K562 (cell line): Measurements from ENCODE around the gene B3GAT3. TPM values are rescaled to one million over a fixed set of nuclear protein-coding genes. Genes with fewer than 3 reads are reported as not detected.

ENCODE experiments used
- ATAC-seq: fragments of 200-7000 bp; cut with Tn5 transposase; 3 replicates; pipeline ENCODE4 v1.9.1; 2020; ENCODE audit warnings: moderate library complexity
- BruUV-seq: library from RNA; stranded (reverse); fragments of 400-500 nt; replicated peaks from 2 replicates; lab custom pipeline; 2021; lab: Mats Ljungman, UMichigan
- CTCF ChIA-PET: fragments of 300-600 bp; formaldehyde crosslinking; extraction: SDS; loops from one replicate; lab custom pipeline; 2021; ENCODE audit warnings: low intra/inter-chr PET ratio; lab: Yijun Ruan, JAX
- POLR2A ChIA-PET: fragments of 300-600, 350-650 bp; sonication (Branson Sonifier 250); formaldehyde crosslinking; extraction: SDS; loops from one replicate; lab custom pipeline; 2021; ENCODE audit warnings: antibody characterized with exemption, inconsistent platforms; lab: Yijun Ruan, JAX
- DNase-seq, 4 experiments: peaks; one replicate each; pipeline versions ENCODE4 v3.0.0 to v3.0.0-alpha.2; 2011 to 2018; ENCODE audit warnings: low spot score in 3 of 4, mixed read lengths in 3 of 4; ENCODE audit errors: extremely low read depth in 1 of 4
- FAIRE-seq: peaks from 2 replicates; lab custom pipeline; 2011; peaks lifted over from hg19 to GRCh38; lab: Jason Lieb, UNC
- H2AFZ ChIP-seq: 2 replicates; pipeline ENCODE4 v1.6.0; 2011; ENCODE audit warnings: low read depth, low read length, control low read depth, inconsistent platforms
- H3K27ac ChIP-seq: fragments of 200-600 bp; 3 replicates; pipeline ENCODE4 v1.8.0; 2011; ENCODE audit warnings: low read depth, mild to moderate bottlenecking, control low read depth, inconsistent platforms, low read length, moderate library complexity, mixed read lengths; ENCODE audit errors: extremely low read depth
- H3K27me3 ChIP-seq, 2 experiments: fragments of 300-600 bp in 1 of 2; 2 replicates in 1 of 2; 3 replicates in 1 of 2; pipeline versions ENCODE4 v1.6.0 to v1.8.0; 2011; ENCODE audit warnings: inconsistent platforms in 2 of 2, low read length in 2 of 2, mild to moderate bottlenecking in 1 of 2, mixed read lengths in 1 of 2, moderate library complexity in 1 of 2; ENCODE audit not compliant: control insufficient read depth in 2 of 2, insufficient read depth in 2 of 2
- H3K36me3 ChIP-seq: fragments of 300-600 bp; 3 replicates; pipeline ENCODE4 v1.8.0; 2011; ENCODE audit warnings: mild to moderate bottlenecking, low read length, inconsistent platforms; ENCODE audit not compliant: control insufficient read depth, insufficient read depth
- H3K4me1 ChIP-seq, 2 experiments: fragments of 200-600 bp in 1 of 2; replicated peaks in 1 of 2; 2 replicates in 1 of 2; 3 replicates in 1 of 2; pipeline versions ENCODE4 v1.5.1 to v1.8.0; 2011; ENCODE audit warnings: inconsistent platforms in 2 of 2, low read length in 2 of 2, mild to moderate bottlenecking in 1 of 2, mixed read lengths in 1 of 2, moderate library complexity in 1 of 2; ENCODE audit not compliant: control insufficient read depth in 2 of 2, insufficient read depth in 2 of 2
- H3K4me2 ChIP-seq: 2 replicates; pipeline ENCODE4 v1.6.1; 2011; ENCODE audit warnings: low read length, control low read depth, inconsistent platforms, mixed read lengths; ENCODE audit not compliant: insufficient read depth
- H3K4me3 ChIP-seq: fragments of 200-600 bp; sonication (generic), shearing (Covaris generic); 2 replicates; pipeline ENCODE4 v1.5.1; 2016; ENCODE audit warnings: control low read depth, inconsistent platforms
- H3K79me2 ChIP-seq: fragments of 200-600 bp; 3 replicates; pipeline ENCODE4 v1.8.0; 2011; ENCODE audit warnings: low read length, inconsistent platforms; ENCODE audit not compliant: control insufficient read depth, insufficient read depth
- H3K9ac ChIP-seq, 2 experiments: 2 replicates each; pipeline versions ENCODE4 v1.6.0 to v1.6.1; 2011; ENCODE audit warnings: low read depth in 2 of 2, low read length in 2 of 2, control low read depth in 1 of 2, inconsistent platforms in 1 of 2, mild to moderate bottlenecking in 1 of 2, mixed read lengths in 1 of 2; ENCODE audit not compliant: insufficient read depth in 1 of 2
- H3K9me1 ChIP-seq: one replicate; pipeline ENCODE4 v1.6.0; 2011; ENCODE audit warnings: inconsistent platforms, mild to moderate bottlenecking, low read length, moderate library complexity; ENCODE audit not compliant: control insufficient read depth, insufficient read depth
- H3K9me3 ChIP-seq: replicated peaks from 2 replicates; pipeline ENCODE4 v1.5.1; 2011; ENCODE audit warnings: low read depth, low read length, inconsistent platforms; ENCODE audit not compliant: control insufficient read depth, insufficient read depth
- H4K20me1 ChIP-seq: replicated peaks from 2 replicates; pipeline ENCODE4 v1.6.1; 2011; ENCODE audit warnings: low read length, inconsistent platforms, mixed read lengths; ENCODE audit not compliant: control insufficient read depth, insufficient read depth
- ARNT ChIP-seq, 2 experiments: fragments of 450-650 bp; IDR thresholded peaks; 2 replicates each; pipeline ENCODE4 v1.6.1; 2016; ENCODE audit warnings: mild to moderate bottlenecking in 1 of 2
- BCOR ChIP-seq: fragments of 450-650 bp; IDR thresholded peaks from 2 replicates; pipeline ENCODE4 v1.6.1; 2016
- EGR1 ChIP-seq: fragments of 450-650 bp; conservative IDR thresholded peaks from 2 replicates; pipeline ENCODE4 v1.6.1; 2017; ENCODE audit warnings: mild to moderate bottlenecking
- ETS1 ChIP-seq: conservative IDR thresholded peaks from 2 replicates; pipeline ENCODE4 v1.6.1; 2011; ENCODE audit warnings: low read depth, mild to moderate bottlenecking, low read length; ENCODE audit not compliant: control insufficient read depth
- KDM2B ChIP-seq: fragments of 250-450 bp; sonication (Bioruptor Pico); IDR thresholded peaks from 2 replicates; pipeline ENCODE4 v1.8.0; 2021; ENCODE audit warnings: mild to moderate bottlenecking, moderate library complexity
- MAFF ChIP-seq: IDR thresholded peaks from 2 replicates; pipeline ENCODE4 v1.6.1; 2012; ENCODE audit warnings: low read length, improper control_type of control experiment
- MAX ChIP-seq: sonication (generic); formaldehyde crosslinking; IDR thresholded peaks from 2 replicates; pipeline ENCODE4 v1.9.0; 2022; ENCODE audit warnings: mild to moderate bottlenecking, missing genetic modification reagents
- MYNN ChIP-seq, 2 experiments: sonication (generic); formaldehyde crosslinking in 1 of 2; IDR thresholded peaks; 2 replicates each; pipeline versions ENCODE4 v1.5.0 to v1.6.1; 2016 to 2020; ENCODE audit warnings: antibody characterized with exemption in 1 of 2, missing genetic modification reagents in 1 of 2
- RBBP5 ChIP-seq: fragments of 200-600 bp; sonication (generic); IDR thresholded peaks from 2 replicates; pipeline ENCODE4 v1.6.1; 2012; ENCODE audit warnings: borderline replicate concordance, mild to moderate bottlenecking, low read length, control low read depth, inconsistent platforms; ENCODE audit not compliant: insufficient read depth, poor library complexity, severe bottlenecking
- RBM25 ChIP-seq: fragments of 200-400 bp; formaldehyde crosslinking; IDR thresholded peaks from 2 replicates; pipeline ENCODE4 v1.6.1; 2018; ENCODE audit warnings: low read length, low read depth, moderate library complexity; ENCODE audit not compliant: severe bottlenecking
- SRF ChIP-seq, 2 experiments: fragments of 250-450, 450-650 bp in 1 of 2; sonication (Bioruptor Pico) in 1 of 2; sonication (generic) in 1 of 2; formaldehyde crosslinking; IDR thresholded peaks; 2 replicates each; pipeline versions ENCODE4 v1.5.0 to v1.5.1; 2020 to 2022; ENCODE audit warnings: mild to moderate bottlenecking in 1 of 2, missing genetic modification reagents in 1 of 2
- TCF15 ChIP-seq: fragments of 250-450 bp; sonication (Bioruptor Pico); IDR thresholded peaks from 2 replicates; pipeline ENCODE4 v1.8.0; 2022; ENCODE audit warnings: moderate library complexity, mild to moderate bottlenecking, inconsistent platforms
- ZNF316 ChIP-seq: fragments of 450-650 bp; IDR thresholded peaks from 2 replicates; pipeline ENCODE4 v1.6.1; 2016
- ZNF41 ChIP-seq: fragments of 250-450 bp; sonication (Bioruptor Pico); conservative IDR thresholded peaks from 2 replicates; pipeline ENCODE4 v1.4.0; 2020; ENCODE audit warnings: mild to moderate bottlenecking
- ZNF444 ChIP-seq: fragments of 250-450 bp; sonication (Bioruptor Pico); IDR thresholded peaks from 2 replicates; pipeline ENCODE4 v1.4.0; 2020; ENCODE audit warnings: mild to moderate bottlenecking, moderate library complexity
- WGBS: fragments of 100-300 bp; shearing (Covaris generic); methylation state at CpG from one replicate; pipeline ENCODE4 v1.1.6; 2016; ENCODE audit warnings: low coverage, mixed read lengths; ENCODE audit not compliant: insufficient coverage; ENCODE audit errors: missing lambda C conversion rate; 5-methylcytosine and 5-hydroxymethylcytosine counted together
- in situ Hi-C: fragments of 300-500 bp; cut with MboI; formaldehyde crosslinking; loops from 4 replicates; pipeline ENCODE4 v1.15.0; 2018; ENCODE audit warnings: inconsistent platforms, mixed read lengths
- intact Hi-C: fragments of 100-400 bp; cut with micrococcal nuclease; formaldehyde crosslinking; loops from 2 replicates; pipeline ENCODE4 v1.14.2; 2022
- polyA plus RNA-seq, 8 experiments: library from polyadenylated mRNA; depleted of rRNA in 4 of 8; stranded (reverse) in 5 of 8; unstranded in 3 of 8; fragments of >200 nt; fragmentation: Nextera tagmentation in 2 of 8; fragmentation: Illumina TruSeq in 1 of 8; extraction: Ambion mirVana in 2 of 8; extraction: Trizol in 1 of 8; gene quantifications; 2 replicates each; pipeline versions ENCODE4 v1.2.1 to v1.2.3, GENCODE V29; 2011 to 2014; ENCODE audit warnings: inconsistent platforms in 1 of 8, missing spikeins in 1 of 8
- total RNA-seq, 7 experiments: library from RNA; depleted of rRNA in 6 of 7; stranded (reverse); fragments of >200 nt in 6 of 7; fragmentation: Illumina TruSeq in 2 of 7; extraction: Trizol in 2 of 7; gene quantifications; 2 replicates each; pipeline versions ENCODE4 v1.2.1 to v1.2.3, GENCODE V29; 2011 to 2021; ENCODE audit warnings: low replicate concordance in 1 of 7
- TF ChIP-seq, protein P1 (sequence below): sonication (generic); formaldehyde crosslinking; IDR thresholded peaks from 2 replicates; pipeline ENCODE4 v1.8.1; 2023; ENCODE audit warnings: mild to moderate bottlenecking, missing genetic modification reagents

B3GAT3 gene
- total and polyA plus RNA-seq, 9 of the 15 experiments (the other 6 are each of a cell fraction or from before 2014, with no cell fraction given): 0.30 to 64.0 (median 21.4) TPM

GRCh38 chr11:62612366-62613290 lies 9.2 kb downstream of the B3GAT3 start, which contains the start of the genes EML3 and ROM1:
EML3 (minus strand) TSS chr11:62612775; CDS start chr11:62612457, 318 bp downstream.
ROM1 (plus strand) TSS chr11:62613257; CDS start chr11:62613282, 25 bp downstream.
- in situ Hi-C loops (no loop called here), intact Hi-C loops (loop anchor here (2.0 to 5.0 kb wide), 2 partner anchors 34 to 80 kb away; partner anchors contain the start of gene GANAB)
- CTCF ChIA-PET: interaction anchor here (0.6 to 2.6 kb wide), 9 partner anchors 9 to 218 kb away, joined by 3 to 17 read pairs (median 3); partner anchors contain the start of genes B3GAT3 and GANAB
- Histone ChIP-seq H3K27me3 (no peaks in the 10 kb centered on the region), H3K36me3 (peaks cover 59% of the 10 kb centered on the region), H3K9me3 (no peaks in the 10 kb centered on the region), H3K27ac (peak within 1 kb of the TSS; percentile 90), H3K9ac (peak within 1 kb of the TSS; percentile 93), H3K4me3 (peak within 1 kb of the TSS; percentile 75), H3K79me2 (peaks cover 24% of the 10 kb centered on the region), H4K20me1 (0 out of 2 replicates have a peak, but pooled peaks cover 5% of the 10 kb centered on the region), H2AFZ (peak within 1 kb of the TSS; percentile 87), H3K4me2 (peak within 1 kb of the TSS; percentile 96), H3K4me1 (peaks cover 29 to 65% of the 10 kb centered on the region in 2 experiments), H3K9me1 (peaks cover 2% of the 10 kb centered on the region)
- POLR2A ChIA-PET: interaction anchor here (0.9 to 1.9 kb wide), 9 partner anchors 8 to 188 kb away, joined by 3 to 7 read pairs (median 4); partner anchors contain the start of genes B3GAT3, C11orf98, CSKMT and MTA2
- BruUV-seq: no TSS peak
- FAIRE-seq (peak; percentile 79), DNase-seq (peak; percentile 91 to 95 (median 92)), ATAC-seq (peak; percentile 83)
- 12% methylated on average over 18 of the region's 91 CpGs for WGBS
- TF ChIP-seq, protein P1, sequence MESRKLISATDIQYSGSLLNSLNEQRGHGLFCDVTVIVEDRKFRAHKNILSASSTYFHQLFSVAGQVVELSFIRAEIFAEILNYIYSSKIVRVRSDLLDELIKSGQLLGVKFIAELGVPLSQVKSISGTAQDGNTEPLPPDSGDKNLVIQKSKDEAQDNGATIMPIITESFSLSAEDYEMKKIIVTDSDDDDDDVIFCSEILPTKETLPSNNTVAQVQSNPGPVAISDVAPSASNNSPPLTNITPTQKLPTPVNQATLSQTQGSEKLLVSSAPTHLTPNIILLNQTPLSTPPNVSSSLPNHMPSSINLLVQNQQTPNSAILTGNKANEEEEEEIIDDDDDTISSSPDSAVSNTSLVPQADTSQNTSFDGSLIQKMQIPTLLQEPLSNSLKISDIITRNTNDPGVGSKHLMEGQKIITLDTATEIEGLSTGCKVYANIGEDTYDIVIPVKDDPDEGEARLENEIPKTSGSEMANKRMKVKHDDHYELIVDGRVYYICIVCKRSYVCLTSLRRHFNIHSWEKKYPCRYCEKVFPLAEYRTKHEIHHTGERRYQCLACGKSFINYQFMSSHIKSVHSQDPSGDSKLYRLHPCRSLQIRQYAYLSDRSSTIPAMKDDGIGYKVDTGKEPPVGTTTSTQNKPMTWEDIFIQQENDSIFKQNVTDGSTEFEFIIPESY: 0 out of 2 replicates have a peak, but pooled peaks have one; percentile 38
- no peak for TF ChIP-seq ARNT (IDR thresholded peaks at IDR 0.05)
- TF ChIP-seq EGR1: peak; percentile 71
- TF ChIP-seq KDM2B (CRISPR knock-in tag): no peak
- no peak for TF ChIP-seq MAX (CRISPR knock-in tag)
- peak; percentile 54; the same call in 1 of the 2 replicates for TF ChIP-seq ETS1
- no peak for TF ChIP-seq TCF15 (CRISPR knock-in tag)
- no peak; the same call in 1 of the 2 replicates for TF ChIP-seq MAFF
- TF ChIP-seq ZNF316: peak; percentile 26; the same call in 1 of the 2 replicates
- TF ChIP-seq ZNF444 (CRISPR knock-in tag): no peak
- no peak for TF ChIP-seq MYNN (IDR thresholded peaks at IDR 0.05)
- no peak for TF ChIP-seq MYNN (CRISPR knock-in tag; IDR thresholded peaks at IDR 0.05)
- TF ChIP-seq RBM25: peak; percentile 35
- peak in 1 of 2 experiments; percentile 72; a peak in 1 of 4 replicates for TF ChIP-seq SRF (CRISPR knock-in tag; IDR thresholded peaks at IDR 0.05)
- TF ChIP-seq ZNF41: no peak
- TF ChIP-seq RBBP5: no peak
- TF ChIP-seq BCOR: no peak
